Measurements from ENCODE around the gene GLIS1.

DNA sequence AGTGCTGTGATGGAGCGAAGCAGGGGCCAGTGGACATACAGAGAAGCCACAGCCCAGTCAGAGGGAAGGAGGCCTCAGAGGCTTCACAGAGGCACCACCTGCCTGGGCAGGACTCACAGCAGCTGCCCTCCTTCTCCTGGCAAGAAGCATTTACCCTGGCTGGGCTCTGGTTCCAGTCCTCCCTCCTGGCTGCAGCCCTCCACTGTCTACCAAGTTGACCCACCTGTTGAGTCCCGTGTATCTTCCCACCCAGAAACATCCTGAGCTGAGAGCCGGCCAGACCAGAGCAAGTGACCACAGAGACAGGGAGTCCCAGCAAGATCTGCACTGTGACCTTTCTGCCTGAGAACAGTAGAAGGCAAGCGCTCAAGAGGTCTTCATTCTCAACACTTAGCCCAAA is 49.7 kb downstream of the GLIS1 start:
- TF ChIP-seq, protein P1, sequence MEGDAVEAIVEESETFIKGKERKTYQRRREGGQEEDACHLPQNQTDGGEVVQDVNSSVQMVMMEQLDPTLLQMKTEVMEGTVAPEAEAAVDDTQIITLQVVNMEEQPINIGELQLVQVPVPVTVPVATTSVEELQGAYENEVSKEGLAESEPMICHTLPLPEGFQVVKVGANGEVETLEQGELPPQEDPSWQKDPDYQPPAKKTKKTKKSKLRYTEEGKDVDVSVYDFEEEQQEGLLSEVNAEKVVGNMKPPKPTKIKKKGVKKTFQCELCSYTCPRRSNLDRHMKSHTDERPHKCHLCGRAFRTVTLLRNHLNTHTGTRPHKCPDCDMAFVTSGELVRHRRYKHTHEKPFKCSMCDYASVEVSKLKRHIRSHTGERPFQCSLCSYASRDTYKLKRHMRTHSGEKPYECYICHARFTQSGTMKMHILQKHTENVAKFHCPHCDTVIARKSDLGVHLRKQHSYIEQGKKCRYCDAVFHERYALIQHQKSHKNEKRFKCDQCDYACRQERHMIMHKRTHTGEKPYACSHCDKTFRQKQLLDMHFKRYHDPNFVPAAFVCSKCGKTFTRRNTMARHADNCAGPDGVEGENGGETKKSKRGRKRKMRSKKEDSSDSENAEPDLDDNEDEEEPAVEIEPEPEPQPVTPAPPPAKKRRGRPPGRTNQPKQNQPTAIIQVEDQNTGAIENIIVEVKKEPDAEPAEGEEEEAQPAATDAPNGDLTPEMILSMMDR (IDR thresholded peaks at IDR 0.05; ENCODE audit: low read depth, low read length, poor library complexity, severe bottlenecking): no peak
- no peak for TF ChIP-seq EZH2phosphoT487 (IDR thresholded peaks at IDR 0.05; ENCODE audit: borderline replicate concordance, low read length)

Measured in DOHH2 (cell line).